Femur (tissue), 1 donor: ENCODE data around the gene RIPK4.
A peak's percentile ranks its signal among the peaks of the same experiment; 100 is the strongest.

Experiments
- DNase-seq: peaks from one replicate; pipeline ENCODE4 v3.0.0-alpha.2; 2017

RIPK4 gene

DNA sequence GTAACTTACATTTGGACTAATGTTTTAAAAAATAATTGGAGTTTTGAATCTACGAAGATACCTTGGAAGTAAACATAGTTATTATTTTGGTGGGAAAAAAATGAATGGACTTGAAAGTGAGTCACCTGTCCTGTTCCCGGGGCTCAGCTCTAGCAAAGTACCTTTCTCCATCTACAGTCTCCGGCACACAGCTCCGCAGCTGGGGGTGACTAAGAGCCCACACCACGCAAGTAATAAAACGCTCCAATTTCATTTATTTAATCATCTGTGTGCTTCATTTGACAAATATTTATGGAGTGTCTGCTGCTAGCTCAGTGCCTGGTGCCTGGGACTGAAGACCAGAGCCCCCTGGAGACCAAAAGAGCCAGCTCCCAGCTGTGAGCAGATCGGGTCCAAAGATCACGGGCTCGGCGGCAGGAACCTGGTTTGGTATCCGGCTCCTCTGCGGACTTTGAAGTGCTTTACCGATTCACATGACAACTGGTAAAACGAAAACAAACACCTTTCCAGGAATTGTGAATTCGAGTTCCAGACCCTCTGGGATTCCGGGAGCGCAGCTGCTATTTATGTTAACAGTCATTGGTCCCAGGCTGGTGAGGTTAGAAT is 1.7 kb upstream of the RIPK4 start:
- DNase-seq: peak; percentile 52

- no peak for DNase-seq
Measured at GRCh38 chr21:41767606-41768436, 969 bp upstream of the RIPK4 start.

GRCh38 chr21:41765973-41766882 is 624 bp downstream of the RIPK4 start:
- no peak for DNase-seq

- no peak for DNase-seq
Measured at GRCh38 chr21:41765420-41765821, 1.4 kb downstream of the RIPK4 start.

DNA sequence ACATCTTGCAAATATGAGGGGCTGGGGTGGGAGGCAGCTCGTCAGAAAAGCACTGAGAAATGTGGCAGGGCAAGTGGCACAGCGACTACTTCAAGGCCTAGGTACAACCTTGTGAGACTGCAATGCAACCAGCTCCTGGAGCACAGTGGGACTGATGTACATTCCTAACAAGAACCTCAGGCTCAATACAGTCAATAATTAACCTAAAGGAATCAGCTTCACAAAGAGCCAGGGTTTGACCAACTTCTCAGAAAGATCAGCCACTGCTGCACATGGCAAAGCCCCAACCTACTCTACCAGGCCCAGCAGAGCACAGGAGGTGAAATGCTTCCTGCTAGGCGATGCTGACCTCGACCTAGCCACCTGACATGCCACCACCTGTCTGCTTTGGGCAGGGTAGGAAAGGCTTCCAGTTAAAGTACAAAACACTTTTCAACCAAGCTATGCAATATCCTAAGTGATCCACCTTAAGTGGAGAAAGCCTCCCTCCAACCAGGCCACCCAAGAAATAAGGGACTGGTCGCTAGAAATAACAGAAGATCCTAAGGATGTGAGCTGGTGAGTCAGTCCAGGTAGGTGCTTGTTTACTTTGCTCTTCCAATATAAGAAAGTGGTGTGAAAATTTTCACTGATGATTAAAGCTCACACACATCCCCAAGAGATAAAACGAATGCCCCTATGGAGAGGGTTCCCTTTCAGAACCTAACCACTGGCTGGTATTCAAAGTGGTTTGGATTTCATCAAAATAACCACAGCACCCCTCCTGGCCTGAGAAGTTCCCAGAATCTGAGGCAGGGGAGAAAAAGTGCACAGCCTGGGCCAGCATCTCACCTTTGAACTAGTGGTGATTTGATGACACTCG is 2.1 kb downstream of the RIPK4 start:
- no peak for DNase-seq

- no peak for DNase-seq
Measured at GRCh38 chr21:41763996-41764395, 2.9 kb downstream of the RIPK4 start.

GRCh38 chr21:41763398-41763931 is 3.4 kb downstream of the RIPK4 start:
- DNase-seq: no peak

GRCh38 chr21:41762753-41763152 is 4.1 kb downstream of the RIPK4 start:
- DNase-seq: no peak

DNA sequence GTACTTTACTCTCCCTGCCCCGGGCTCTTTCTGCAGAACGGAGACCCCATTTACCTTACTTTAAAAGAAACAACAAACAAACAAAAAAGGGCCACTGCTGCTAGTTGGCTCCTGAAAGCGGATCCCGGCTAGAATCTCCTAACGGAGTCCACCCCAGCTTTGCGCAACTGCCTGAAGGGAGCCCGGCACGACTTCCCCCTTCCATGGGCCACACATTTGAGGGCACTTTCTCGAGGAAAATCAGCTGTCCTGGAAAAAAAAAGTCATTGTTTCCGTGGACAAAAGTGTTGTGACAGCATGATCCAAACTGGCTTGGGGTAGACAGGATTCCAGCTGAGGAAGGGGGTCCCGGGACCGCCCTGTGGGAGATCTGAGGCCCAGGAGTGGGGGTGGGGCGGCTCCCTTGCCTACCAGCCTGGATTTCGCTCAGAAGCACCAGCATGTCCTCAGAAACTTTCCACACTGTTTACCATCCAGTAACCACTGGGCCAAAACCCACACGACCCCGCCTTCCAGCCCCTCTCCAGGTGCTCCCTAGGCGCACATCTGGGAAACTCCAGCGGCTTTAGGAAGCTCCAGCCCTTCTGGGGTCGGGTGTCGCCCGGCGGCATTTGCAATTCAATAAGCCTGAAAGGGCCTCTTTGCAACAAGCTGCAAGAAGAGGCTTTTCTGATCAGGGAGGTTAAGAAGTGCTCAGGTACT is 4.8 kb downstream of the RIPK4 start:
- DNase-seq: no peak

- DNase-seq: peak; percentile 49
Measured at GRCh38 chr21:41761211-41761933, 5.5 kb downstream of the RIPK4 start.

GRCh38 chr21:41760411-41760810 is 6.4 kb downstream of the RIPK4 start:
- DNase-seq: no peak

DNA sequence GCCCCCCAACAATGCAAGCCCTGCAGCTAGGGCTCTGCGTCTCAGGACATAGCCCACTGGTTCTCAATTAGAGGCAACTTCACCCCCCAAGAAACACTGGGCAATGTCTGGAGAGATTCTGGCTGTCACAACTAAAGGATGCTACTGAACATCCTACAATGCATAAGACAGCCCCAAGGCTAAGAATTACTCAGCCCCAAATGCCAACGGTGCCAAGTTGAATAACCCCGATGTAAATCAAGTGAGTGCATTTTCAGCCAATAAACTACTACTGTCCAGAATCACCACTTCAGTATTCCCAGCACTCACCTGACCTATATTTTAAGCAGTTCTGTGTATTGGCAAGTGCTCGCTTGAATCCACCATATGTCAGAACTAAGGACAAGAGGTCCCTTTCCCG is 6.9 kb downstream of the RIPK4 start:
- DNase-seq: no peak

GRCh38 chr21:41759214-41759840 is 7.5 kb downstream of the RIPK4 start:
- DNase-seq: no peak

DNA sequence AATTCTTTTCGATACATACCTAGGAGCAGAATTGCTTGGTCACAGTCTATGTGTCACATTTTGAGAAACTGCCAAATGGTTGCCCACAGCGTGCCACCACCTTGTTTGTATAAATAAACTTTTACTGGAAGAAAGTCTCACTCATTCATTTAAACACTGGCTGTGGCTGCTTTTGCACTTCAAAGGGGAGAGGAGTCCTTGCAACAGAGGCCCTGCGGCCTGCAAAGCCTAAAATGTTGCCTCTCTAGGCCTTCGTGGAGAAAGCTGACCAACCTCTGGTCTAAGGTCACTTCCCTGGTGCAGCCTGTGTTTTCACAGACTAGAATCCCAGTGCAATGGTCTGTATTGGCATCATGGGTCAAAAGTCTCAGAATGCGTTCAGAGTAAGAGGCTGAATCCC is 8.3 kb downstream of the RIPK4 start:
- no peak for DNase-seq

DNA sequence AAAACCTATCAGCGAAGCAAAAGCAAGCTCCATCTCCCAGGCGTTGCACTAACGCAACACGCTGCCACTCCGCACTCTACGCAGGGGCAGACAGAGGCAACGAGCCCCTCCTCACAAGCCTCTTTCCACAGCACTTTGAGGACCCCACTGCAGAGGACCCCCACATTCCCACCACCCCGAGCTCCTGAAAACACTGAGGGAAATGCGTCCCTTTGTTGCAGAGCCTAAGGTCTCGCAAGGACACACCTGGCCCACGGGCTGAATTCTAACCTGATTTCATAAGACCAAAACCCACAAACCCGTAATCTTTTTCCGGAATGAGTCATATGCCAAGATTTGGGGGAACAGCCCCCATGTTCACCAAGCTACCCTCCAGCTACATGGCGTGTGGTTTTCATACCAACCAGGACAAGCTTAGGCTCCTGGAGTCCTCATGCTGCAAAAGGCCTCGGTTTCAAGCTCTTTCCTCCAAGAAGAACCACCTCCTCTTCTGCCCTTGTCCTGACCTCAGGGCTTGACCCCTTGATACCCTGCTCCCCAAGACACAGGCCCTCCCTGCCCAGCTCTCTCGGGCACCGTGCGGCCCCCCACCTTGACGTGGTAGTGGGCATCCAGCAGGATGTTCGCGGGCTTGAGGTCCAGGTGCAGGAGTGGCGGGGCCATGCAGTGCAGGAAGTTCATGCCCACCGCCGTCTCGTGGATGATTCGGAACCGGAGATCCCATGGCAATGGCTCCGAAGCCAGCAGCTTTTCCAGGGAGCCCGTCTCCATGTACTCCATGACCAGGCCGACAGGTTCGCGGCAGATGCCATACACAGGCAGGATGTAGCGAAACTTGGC is 10.7 kb downstream of the RIPK4 start:
- no peak for DNase-seq

GRCh38 chr21:41755258-41755933 is 11.5 kb downstream of the RIPK4 start:
- no peak for DNase-seq

DNA sequence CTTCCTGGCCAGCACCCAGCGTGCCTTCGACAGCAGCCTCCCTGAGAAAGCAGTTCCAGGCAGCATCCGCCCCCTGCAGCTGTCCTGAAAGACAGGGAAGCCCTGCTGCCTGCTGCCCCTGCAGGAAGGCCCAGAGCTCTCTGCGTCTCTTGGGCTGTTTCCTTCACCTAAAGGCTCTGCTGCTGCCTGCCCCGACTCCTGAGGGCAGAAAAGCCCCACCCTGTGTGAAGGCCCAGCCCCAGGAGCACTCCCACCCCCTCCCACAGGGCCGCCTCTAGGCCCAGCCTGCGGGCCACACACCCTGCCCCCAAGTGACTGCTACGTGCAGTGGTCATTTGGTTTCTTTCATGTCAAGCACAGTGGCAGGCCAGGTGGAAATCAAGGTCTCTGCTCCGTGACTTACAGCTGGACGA is 12.4 kb downstream of the RIPK4 start:
- DNase-seq: no peak

DNA sequence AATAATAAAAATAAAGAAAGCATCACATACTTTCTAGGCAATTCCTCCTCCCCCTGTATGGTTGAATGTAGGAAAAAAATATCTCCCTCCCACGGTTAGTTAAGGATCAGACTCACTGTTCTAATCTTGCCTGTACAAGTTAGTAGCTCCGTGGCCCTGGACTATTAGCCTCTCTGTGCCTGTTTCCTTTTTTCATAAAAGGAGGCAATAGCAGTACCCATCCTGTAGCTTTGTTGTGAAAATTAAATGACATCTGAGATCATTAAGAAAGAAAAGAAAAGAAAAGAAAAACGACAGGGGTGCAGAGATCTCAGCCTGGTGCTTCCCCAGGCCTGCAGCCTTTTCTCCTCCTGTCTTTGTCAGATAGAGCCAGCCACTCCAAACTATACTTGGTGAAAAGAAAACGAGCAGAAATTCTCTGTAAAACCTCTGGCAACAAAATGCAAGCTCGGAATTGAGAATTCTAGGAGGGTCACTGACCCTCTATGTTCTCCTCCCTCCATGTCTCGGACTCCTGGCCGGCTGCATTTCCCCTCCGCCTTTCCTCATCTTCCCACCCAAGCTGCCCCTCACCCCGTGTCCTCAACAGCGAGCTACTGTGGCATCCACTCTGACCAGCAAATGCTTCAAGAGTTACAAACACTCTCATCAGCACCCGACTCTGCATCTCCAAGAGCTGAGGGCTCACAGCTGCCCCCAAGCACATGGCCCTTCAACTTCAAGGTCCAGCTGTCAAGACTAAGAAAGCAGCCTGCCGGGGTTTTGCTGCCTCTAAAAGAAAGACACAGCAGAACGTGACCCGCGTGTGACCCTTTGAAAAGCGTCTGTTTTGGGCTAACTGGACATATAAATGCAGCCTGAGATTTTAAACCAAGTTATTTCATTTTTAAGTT is 13.6 kb downstream of the RIPK4 start:
- no peak for DNase-seq
